ENCODE data around the gene MSX2. TPM values are rescaled to one million over a fixed set of nuclear protein-coding genes. Genes with fewer than 3 reads are reported as not detected.

MSX2 gene
- total RNA-seq, 2 donors from 2014 or later = 0.17 to 0.88 TPM

DNA sequence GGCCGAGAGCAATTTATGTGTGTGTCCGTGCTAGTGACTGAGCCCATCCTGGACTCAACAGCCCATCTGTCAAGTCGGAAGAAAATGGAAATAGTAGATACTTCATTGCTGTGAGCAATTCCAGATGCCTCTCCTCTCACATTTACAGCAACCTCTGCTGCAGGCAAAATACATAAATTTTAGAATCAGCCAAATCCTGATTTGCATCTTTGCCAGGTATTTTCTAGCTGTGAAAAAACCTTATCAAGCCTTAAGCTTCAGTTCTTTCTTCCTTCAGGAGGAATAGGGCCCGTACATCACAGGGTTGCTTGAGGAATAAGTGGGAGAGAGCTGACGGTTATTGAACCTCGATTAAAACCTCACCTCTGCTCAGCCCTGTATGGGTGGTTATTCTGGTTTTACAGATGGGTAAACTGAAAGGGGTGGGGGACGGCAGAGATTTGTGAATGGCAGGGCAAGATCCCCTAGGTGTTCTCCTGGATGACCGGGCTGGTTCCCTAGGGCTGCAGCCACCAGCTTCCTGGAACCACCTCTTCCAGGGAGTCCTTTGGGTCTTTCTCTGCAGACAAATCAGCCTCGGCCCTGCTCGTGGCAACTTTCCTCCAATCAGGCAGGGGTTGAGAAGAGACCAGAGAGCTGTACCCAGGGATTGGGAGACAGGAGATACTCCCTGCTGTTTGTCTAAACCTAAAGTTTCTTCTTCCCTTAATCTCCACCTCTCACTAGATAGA lies 5.3 kb upstream of the MSX2 start:
- Histone ChIP-seq H3K27me3 (peaks cover 52% of the 10 kb centered on the region), H3K4me3 (no peak overlapping the region), H3K36me3 (no peaks in the 10 kb centered on the region), H3K9ac (ENCODE audit: low read depth in 2 of 2, low read length in 2 of 2) (no peak overlapping the region), H3K4me1 (no peaks in the 10 kb centered on the region), H3K27ac (no peak overlapping the region), H3K9me3 (no peaks in the 10 kb centered on the region)
- intact Hi-C loops (cut with DNase I) = no loop called here
- TF ChIP-seq, protein P1, sequence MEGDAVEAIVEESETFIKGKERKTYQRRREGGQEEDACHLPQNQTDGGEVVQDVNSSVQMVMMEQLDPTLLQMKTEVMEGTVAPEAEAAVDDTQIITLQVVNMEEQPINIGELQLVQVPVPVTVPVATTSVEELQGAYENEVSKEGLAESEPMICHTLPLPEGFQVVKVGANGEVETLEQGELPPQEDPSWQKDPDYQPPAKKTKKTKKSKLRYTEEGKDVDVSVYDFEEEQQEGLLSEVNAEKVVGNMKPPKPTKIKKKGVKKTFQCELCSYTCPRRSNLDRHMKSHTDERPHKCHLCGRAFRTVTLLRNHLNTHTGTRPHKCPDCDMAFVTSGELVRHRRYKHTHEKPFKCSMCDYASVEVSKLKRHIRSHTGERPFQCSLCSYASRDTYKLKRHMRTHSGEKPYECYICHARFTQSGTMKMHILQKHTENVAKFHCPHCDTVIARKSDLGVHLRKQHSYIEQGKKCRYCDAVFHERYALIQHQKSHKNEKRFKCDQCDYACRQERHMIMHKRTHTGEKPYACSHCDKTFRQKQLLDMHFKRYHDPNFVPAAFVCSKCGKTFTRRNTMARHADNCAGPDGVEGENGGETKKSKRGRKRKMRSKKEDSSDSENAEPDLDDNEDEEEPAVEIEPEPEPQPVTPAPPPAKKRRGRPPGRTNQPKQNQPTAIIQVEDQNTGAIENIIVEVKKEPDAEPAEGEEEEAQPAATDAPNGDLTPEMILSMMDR (IDR thresholded peaks at IDR 0.05) = no peak
- DNase-seq = no peak

DNA sequence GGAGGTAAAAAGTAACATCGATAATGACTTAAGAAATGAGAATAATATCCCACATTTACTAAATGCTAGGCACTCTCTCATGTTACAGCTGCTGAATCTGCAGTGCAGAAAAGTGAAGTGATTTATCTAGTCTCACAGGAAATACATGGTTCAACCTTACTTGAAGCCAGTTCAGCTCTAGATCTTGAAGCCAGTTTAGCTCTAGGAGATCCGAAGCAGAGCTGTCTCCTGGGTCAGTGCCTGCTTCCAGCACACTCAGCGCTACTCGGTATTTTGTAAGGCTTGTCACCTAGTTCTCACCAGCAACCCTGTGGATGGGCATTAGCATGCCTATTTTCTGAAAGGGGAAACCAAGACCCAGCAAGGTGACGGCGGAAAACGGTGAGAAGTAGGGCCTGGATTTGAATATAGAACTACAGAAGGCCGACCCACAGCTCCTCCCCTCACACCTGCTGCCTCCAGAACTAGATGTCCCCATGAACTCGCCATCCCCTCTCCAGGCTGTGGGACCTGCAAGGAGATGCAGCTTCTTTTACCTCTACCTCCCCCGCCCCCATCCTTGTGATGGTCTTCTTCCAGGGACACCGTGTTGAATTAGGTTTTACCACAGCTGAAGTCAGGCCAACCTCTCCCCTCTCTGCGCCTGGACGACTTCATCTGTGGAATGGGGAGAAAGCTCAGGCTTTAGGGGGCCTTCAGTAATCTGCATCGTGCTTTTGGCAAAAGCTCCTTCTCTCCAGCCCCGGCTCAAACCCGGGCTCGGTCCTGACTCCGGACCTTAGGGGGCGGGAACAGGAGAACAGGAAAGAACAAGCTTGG lies 4.4 kb upstream of the MSX2 start:
- no peak overlapping the region for H3K4me3 ChIP-seq
- TF ChIP-seq, protein P1 (IDR thresholded peaks at IDR 0.05) = no peak
- DNase-seq = no peak
- H3K27ac ChIP-seq = no peak overlapping the region
- no peak overlapping the region for H3K9ac ChIP-seq (ENCODE audit: low read depth in 2 of 2, low read length in 2 of 2)
- intact Hi-C loops (cut with DNase I) = no loop called here
- H3K4me1 ChIP-seq = no peaks in the 10 kb centered on the region
- H3K36me3 ChIP-seq = no peaks in the 10 kb centered on the region
- H3K9me3 ChIP-seq = no peaks in the 10 kb centered on the region
- H3K27me3 ChIP-seq = peaks cover 58% of the 10 kb centered on the region

DNA sequence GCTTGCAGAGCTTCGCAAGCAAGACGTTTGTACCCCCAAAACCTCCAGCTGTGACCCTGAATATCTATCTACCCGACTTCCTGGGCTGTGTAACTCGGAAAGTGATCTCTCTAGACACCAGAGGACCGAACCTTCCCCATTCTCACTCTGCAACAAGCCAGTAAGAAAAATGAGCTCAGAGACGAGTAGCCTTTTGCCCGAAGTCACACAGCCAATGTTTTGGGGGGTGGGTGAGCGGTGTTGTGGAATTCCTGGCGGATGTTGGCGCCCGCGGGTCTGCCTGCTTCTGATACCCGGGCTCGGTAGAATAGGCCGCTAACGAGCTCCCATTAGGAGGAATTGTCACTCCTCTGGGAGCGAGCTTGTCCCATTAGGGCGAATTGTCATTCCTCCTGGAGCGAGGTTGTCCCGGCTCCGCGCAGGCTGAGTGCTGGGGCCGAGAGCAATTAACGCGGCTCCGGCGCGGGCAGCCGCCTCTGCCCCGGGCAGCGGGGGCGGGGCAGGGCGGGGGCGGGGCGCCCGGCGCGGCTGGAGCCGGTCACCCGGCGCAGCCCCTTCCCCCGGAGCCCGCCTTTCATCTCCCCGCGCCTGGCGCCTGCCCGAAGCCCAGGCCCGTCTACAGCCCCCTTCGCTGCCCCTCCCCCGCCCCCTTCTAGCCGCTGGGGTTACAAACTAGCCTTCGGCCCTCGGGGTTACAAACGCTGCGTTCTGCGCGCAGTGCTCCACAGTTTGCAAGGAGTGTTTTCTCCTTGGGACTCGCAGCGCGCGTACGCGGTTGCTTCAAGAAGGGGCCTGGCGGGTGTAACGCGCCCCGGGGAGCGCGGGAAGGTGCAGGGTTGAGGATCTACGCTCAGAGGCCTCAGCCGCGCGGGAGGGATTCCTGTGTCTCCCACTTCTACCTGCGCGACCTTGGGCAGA lies 3.5 kb upstream of the MSX2 start:
- intact Hi-C loops (cut with DNase I) = no loop called here
- Histone ChIP-seq H3K4me1 (no peaks in the 10 kb centered on the region), H3K27ac (no peak overlapping the region), H3K36me3 (no peaks in the 10 kb centered on the region), H3K9me3 (no peaks in the 10 kb centered on the region), H3K9ac (ENCODE audit: low read depth in 2 of 2, low read length in 2 of 2) (no peak overlapping the region), H3K27me3 (peaks cover 65% of the 10 kb centered on the region), H3K4me3 (no peak overlapping the region)
- TF ChIP-seq, protein P1 (IDR thresholded peaks at IDR 0.05) = no peak
- DNase-seq = no peak

DNA sequence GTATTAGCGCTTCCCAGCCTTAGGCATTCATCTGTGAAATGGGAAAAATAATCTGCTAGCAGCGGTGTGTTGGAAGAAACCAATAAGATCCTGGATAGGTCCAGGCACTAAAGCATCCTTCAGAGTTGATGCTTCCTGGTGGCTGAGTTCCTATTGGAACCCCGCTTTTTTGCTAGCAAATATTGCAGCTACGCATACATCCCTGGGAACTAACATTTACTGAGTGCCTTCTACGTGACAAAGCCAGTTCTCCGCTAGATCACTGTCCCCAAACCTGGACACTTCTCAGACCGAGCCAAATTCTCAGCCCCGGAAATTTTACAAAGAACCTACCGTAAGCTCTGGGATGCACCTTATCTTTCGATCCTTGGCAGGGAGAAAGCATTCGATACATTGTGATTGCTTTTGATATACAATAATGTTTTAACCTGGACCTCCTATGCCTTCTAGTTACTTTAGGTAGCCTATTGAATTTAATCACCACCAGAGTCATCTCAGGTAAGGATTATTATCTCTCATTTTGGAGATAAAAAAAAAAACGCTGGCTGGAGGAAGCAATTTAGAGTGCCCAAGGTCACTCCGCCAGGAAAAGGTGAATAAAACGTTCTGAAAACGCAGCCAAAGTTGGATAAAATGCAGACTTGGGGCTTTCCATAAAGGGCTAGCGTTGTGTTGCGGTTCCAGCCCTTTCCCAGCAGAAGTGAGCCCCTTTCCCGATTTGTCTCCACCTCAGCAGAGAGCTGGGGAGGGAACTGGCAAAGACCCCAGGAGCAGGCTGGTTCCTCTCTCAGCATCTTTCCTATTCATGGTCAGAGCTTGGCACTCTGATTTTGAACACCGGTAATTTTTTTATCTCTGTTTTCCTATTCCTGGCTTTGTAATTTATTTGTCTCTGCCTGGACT lies 2.6 kb upstream of the MSX2 start:
- intact Hi-C loops (cut with DNase I) = no loop called here
- TF ChIP-seq, protein P1 (IDR thresholded peaks at IDR 0.05) = no peak
- Histone ChIP-seq H3K4me1 (no peaks in the 10 kb centered on the region), H3K9ac (ENCODE audit: low read depth in 2 of 2, low read length in 2 of 2) (no peak overlapping the region), H3K4me3 (no peak overlapping the region), H3K36me3 (no peaks in the 10 kb centered on the region), H3K9me3 (no peaks in the 10 kb centered on the region), H3K27me3 (peaks cover 65% of the 10 kb centered on the region), H3K27ac (no peak overlapping the region)
- DNase-seq = no peak

Measured in colonic mucosa (tissue), 4 donors.